GM21360 (cell line): Measurements from ENCODE around the gene PTPN11.
"Not testable (repeated sequence)": the region's sequence is repeated elsewhere in the genome, so short reads cannot be mapped to it uniquely, and the experiment has no call there.

Source experiments
- ATAC-seq: cut with Tn5 transposase; IDR thresholded peaks from one replicate; pipeline ENCODE4 v1.9.1; 2021; ENCODE audit warnings: mild to moderate bottlenecking, moderate library complexity; ENCODE audit not compliant: unreplicated experiment

The PTPN11 gene

DNA sequence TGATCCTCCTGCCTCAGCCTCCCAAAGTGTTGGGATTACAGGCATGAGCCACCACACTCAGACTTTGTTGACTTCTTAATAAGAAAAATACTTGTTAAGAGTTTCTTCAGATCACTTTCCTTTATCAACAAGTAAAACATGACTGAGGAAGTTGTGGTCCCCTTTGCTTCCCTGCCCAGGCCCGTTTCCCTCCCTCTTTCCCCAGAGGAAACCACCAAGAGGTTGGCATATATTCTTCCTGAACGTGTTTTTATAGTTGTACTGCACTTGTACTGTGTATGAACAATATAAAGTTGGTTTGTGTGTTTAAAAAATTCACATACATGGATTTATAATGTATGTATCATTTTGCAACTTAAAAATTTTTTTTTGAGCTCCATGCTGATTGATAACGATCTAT, 28.4 kb downstream of the PTPN11 start:
- no peak for ATAC-seq

DNA sequence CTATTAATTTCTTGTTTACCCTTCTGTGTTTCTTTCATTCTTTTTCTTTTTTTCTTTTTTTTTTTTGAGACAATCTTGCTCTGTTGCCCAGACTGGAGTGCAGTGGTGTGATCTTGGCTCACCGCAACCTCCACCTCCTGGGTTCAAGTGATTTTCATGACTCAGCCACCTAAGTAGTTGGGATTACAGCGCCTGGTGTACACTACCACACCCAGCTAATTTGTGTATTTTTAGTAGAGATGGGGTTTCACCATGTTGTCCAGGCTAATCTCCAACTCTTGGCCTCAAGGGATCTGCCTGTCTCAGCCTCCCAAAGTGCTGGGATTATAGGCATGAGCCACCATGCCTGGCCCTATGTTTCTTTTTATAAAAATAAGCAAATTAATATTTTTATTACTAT, 29.4 kb downstream of the PTPN11 start:
- not testable (repeated sequence) for ATAC-seq

DNA sequence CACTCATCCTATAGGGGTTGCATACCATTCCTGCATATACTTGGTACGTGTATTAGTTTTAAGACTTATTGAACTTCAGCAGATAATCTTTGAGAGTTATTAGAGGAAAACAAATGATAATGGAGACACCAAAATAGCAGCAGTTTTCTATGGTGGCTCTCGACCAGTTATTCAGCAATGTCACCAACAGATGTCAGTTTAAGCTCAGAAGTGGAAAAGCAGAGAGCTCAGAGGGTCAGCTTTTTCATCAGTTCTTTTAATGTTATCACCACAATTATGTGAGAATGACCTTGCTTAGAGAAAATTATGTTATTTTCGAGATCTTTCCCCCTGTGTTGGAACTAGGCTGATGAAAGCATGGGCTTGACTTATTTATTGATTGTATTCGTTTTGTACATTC, 32.0 kb downstream of the PTPN11 start:
- no peak for ATAC-seq

DNA sequence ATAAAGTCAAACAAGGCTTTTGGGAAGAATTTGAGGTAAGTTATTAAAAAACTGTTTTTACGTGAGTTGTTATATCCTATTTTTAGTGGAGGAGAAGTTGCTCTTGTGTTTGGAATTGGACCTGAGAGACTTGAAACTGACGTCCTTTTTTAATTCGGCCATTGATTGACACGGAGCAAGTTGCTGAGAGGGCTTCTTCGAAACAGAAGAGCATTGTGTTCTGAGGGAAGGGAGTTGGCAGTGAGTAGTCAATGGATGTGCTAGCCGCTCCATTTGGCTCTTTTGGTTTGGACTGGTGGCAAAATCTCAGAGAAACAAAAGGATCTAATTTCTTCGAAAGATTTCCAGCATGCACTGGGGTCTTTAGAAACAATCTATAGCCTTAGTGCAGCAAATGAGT, 37.3 kb downstream of the PTPN11 start:
- no peak for ATAC-seq

DNA sequence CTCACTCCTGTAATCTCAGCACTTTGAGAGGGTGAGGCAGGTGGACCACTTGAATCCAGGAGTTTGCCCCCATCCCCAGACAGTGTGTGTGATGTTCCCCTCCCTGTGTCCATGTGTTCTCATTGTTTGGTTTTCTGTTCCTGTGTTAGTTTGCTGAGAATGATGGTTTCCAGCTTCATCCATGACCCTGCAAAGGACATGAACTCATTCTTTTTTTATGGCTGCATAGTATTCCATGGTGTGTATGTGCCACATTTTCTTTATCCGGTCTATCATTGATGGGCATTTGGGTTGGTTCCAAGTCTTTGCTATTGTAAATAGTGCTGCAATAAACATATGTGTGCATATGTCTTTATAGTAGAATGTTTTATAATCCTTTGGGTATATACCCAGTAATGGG, 38.4 kb downstream of the PTPN11 start:
- not testable (repeated sequence) for ATAC-seq

DNA sequence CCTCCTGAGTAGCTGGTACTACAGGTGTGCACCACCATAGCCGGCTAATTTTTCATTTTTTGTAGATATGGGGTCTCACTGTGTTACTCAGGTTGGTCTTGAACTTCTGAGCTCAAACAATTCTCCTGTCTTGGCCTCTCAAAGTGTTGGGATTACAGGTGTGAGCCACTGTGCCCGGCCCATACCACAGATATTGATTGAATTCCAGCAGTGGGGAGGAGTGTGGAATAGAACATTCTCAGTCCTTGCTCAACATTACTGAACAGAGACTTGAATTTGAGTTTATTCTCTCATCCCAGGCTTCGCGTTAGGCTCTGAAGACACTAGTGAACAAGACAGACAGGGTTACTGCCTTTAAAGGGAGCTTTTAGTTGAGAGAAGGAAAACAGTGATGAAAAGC, 39.6 kb downstream of the PTPN11 start:
- ATAC-seq, result no peak

DNA sequence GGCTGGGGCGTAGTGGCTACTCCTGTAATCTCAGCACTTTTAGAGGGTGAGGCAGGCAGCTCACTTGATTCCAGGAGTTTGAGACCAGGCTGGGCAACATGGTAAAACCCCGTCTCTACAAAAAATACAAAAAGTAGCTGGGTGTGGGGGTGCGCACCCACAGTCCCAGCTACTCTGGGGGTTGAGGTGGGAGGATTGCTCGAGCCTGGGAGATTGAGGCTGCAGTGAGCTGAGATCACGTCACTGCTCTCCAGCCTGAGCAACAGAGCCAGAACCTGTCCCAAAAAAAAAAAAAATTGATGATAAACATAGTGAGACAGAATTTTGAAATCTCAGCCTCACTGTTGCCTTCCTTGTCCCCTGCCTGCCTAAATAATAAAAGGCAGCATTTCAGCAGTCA, 40.0 kb downstream of the PTPN11 start:
- no peak for ATAC-seq

DNA sequence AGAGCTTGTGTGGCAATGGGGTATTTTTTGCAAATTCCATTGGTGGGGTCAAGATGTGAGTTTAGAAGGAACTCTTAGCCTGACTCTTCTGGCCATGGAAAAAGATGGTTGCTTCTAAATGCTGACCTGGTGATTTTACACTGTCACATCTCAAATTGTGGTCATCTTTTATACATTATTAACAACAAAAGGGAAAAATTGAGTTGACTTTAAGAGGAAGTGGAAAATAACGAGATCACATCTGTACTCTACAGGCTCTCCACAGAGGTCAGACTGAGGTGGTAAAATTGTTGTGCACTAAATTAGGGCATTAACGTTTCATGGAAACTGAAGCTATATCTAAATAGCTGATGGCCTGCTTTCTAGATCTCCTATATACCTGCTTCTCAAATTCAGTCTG, 44.7 kb downstream of the PTPN11 start:
- no peak for ATAC-seq

DNA sequence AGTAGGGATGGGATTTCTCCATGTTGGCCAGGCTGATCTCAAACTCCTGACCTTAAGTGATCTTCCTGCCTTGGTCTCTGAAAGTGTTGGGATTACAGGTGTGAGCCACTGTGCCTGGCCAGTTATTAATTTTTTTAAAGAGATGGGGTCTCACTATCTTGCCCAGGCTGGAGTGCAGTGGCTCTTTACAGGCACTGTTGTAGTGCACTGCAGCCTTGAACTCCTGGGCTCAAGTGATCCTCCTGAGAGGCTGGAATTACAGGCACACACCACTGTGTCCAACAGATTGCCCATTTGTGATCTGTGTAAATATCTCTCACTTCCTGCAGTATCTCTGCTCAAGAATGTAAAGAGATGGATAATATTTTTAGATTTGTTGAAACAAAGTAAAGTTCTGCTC, 45.9 kb downstream of the PTPN11 start:
- ATAC-seq, result no peak

DNA sequence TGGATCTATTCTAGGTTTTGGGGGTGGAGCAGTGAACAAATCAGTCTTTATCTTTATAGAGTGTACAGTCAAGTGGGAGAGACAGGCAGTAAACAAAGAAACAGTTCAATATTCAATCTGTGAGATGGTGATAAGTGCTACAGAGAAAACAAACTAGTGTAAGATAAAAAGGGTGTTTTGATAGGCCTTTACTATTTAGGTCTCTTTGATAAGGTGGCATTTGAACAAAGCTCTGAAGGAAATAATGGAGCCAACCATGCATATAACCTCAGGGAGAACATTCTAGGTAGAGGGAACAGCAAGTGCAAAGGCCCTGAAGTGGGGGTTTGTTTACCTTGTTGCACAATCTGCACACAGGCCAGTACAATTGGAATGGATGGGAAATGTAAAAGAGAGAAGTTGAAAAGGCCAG, 47.3 kb downstream of the PTPN11 start:
- no peak for ATAC-seq

DNA sequence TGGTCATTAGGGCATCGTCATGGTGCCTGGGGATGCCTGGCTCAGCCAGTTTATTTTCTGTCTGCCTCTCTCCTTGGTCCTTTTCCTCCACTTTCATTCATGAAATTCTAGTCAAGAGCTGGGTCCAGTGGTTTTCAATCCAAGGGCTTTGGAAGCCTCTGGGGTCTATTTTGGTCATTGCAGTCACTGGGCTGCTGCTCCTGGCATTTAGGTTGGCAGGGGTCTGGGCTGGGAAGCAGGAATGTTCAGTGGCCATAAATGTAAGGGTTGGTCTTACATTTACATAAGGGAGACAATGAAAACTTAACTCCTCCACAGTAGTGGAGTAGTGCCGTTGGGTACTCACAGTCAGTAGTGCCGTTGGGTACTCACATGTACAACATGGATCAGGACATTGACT, 48.1 kb downstream of the PTPN11 start:
- no peak for ATAC-seq

DNA sequence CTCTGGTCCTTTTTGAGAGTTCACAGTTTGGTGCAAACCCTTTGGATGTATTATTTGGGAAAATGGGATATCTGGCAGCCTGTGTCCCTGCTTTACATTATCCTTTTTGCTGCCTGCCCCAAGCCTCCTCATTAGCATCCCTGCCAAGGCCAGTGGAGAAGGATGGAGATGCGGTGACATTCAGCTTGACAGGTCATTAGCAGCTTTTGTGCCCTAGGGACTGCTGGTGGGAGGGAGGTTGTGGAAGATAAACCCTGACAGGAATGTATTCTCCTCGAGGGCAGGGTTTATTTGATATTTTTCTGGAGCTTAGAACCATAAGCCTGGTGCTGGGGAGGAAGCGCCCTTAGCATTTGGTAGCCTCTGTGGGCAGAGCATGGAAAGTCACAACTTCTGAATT, 49.3 kb downstream of the PTPN11 start:
- ATAC-seq, result no peak

DNA sequence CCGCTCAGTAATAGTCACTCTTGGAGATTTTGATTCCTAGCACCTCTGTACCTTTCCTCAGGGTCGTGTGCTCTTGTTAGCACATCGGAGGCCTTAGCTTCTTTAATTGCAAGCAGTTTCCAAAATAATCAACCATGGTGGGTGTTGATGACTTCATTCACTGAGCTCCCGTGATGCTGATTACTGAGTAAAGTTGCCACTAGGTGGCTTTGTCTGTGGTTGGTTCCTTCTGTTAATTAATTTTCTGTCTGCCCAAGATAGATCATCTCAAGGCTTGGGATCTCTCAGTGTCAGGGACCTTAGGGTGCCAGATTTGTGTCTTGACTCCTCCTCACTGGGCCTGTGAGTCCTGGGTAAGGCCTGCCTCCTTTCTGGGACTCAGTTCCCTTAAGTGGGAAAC, 54.3 kb downstream of the PTPN11 start:
- no peak for ATAC-seq

DNA sequence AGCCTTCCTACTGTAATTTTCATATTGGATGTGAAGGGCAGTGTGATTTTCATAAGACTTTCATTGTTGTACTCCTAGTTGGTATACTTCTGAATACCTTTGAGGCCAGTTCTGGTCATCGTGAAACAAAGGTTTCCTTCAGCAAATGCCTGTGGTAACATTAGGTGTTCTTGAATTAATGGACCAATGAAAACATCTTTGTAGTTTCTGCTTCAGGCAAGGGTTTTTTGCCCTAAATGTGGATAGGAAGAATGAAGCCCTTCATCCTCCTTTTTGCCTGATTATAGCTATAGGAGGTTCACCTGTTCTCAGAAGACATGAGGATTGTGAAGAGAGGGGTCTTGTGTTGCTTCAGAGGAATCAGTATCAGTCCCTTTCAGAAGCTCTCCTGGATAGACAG, 60.7 kb downstream of the PTPN11 start:
- ATAC-seq, result no peak

DNA sequence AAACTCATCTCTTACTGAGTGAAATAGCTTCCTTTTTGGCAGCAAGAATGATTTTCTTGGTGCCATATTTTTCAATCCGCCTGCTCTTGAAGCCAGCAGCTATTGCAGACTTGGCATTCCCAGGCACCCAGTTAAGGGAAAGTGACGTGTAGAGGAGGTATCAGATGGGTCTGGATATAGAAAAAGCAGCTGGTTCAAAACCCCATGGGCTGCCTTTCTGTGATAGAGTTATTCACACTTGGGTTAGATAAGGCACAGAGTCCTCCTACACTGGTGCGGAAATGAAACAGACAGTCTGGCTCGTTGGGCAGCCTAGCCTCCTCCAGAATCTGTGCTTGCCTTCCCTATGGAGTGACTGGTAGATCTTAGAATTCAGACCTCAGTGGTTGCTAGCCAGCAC, 62.2 kb downstream of the PTPN11 start:
- no peak for ATAC-seq

DNA sequence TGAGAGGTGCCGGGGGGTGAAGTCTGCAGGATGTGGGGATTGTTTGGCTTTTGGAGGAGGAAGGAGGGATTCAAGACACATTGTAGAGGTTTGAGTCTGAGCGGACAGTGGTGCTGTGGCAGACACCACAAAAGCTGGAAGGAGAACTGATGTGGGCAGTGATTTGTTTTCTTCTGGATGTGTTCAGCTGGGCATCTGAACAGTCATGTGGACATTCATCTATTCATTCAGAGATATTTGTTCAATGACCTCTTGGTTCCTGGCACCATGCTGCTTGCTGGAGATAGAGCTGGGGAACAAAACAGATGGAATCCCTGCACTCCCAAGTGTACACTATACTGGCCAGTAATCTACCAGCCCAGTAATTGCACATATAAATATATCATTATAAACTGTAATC, 64.0 kb downstream of the PTPN11 start:
- no peak for ATAC-seq

DNA sequence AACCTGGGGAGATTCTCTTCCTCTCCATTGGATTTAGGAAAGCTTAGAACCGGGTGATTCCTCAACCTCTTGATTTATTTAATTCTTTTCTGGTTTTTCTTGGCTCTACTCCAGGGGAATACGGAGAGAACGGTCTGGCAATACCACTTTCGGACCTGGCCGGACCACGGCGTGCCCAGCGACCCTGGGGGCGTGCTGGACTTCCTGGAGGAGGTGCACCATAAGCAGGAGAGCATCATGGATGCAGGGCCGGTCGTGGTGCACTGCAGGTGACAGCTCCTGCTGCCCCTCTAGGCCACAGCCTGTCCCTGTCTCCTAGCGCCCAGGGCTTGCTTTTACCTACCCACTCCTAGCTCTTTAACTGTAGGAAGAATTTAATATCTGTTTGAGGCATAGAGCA, 67.6 kb downstream of the PTPN11 start:
- no peak for ATAC-seq

DNA sequence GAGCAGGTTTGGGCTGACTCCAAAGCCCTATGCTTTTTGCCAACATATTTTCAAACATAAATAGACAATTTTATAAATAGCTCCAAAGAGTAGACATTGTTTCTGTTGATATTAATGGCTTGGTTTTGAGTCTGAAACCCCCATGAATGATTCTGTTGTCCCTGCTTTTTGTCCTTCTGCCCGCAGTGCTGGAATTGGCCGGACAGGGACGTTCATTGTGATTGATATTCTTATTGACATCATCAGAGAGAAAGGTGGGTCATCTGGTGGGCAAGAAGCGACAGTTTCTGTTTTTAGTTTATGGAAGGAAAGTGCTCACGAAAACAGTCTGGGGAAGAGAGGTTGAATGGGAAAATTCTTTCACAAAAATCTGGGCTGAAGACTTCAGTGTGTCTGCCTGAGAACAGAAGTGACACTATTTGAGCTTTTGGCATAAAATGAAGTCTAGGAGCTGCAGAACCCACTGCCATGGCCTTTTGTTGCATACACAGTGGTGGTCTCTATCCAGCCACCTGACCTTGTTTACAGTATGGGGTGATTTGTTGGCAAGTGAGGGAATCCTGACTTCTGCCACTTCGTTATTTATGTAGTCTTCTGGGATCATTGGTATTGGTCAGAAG, 69.6 kb downstream of the PTPN11 start:
- ATAC-seq, result no peak

DNA sequence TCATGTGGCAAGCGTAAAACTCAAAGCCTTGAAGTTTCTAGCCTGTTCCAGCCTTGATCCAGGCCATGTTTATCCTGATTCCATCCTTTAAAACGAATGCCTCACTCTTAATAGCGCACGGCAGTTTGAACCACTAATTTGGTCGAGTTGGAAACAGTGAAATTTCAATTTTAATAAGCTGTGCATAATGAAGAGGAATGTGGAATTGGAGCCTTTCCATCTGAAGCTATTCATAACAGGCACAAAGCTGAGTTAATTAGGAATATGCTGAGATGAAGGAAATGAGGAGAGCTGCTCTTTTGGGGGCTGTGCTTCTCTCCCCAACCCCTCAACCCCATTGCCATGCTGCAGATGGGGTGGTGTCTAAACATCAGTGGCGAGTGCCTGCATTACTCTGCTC, 70.7 kb downstream of the PTPN11 start:
- ATAC-seq, result no peak

DNA sequence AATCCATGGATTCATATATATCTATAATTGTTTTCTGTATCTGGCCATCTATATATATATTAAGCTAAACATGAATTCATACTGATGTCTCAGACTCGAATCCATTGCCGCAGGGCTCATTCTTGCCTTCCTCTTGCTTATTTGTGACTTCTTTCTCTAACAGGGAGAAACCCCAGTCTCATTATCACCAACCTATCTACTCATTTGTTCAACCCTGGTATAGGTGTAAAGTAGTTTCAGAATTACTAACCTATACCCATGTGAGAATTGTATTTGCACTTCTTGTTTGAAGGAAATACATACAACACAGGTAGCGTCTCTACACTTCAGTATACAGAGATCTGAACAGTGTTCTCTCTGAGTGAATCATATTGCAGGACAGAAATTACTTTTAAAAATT, 77.7 kb downstream of the PTPN11 start:
- no peak for ATAC-seq

DNA sequence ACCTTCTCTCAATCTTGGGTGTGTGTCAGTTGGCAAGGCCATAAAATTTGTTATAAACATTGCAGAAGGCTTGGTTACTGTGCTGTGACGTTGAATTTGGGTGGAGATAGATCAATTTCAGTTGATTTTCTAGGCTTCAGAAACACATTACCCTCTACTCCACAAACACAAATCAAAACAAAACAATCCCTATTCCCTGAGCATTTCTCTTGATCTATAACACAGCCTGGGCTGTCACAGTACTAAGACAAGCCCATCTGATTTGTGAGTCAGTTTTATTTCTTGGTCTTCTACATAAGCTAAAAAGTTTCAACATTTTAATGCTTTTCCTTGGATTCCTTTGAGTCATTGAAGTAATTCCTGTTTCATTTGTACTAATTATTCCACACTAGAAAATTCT, 79.8 kb downstream of the PTPN11 start:
- no peak for ATAC-seq

DNA sequence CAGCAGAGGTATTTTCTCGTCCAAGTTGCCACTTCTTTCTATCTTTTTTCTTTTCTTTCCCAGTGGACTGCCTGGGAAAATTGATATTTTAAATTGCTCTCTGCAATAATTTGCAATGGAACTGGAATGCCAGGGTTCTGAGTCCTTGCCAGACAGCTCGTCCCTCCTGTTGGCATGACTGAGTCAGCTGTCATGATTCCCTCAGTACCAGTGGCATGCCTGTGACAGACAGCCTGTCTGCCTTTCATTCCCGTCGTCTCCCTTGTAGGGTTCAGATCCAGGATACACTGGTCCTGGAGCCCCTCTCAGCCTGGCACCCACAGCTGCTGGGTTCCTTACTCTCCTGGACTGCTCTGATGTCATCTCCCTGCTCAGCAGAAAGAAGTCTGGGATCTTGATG, 84.8 kb downstream of the PTPN11 start:
- no peak for ATAC-seq

DNA sequence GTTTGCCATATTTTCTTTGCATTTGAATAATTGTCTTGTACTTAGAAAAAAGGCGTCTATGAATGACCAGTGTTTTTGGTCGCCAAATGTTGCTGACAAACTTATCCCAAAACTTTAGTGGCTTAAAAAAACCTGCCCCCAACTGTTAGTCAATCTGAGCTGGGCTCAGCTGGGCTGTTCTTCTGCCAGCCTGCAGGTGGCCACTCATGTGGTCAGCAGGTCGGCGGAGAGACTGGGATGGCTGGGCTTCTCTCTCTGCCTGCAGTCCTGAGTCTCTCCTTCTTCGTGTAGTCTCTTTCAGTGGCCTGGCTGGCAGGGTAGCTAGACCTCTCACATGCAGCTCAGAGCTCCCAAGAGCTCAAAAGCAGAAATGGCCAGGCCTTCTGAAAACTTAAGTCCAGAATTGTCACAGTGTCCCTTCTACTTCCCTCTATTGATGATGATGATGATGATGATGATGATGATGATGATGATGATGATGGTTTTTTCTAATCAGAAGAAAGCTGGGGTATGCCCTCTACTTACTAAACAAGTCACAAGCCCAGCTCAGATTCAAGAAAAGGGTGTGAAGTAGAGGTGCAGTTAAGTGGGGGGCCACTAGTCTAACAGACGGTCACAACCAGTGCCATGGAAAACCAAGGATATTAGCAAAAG, 87.9 kb downstream of the PTPN11 start:
- ATAC-seq, result no peak
